Measurements from ENCODE around the gene TMUB1.

GRCh38 chr7:151065516-151065915 lies 17.8 kb downstream of the TMUB1 start:
- TF ChIP-seq, protein P1, sequence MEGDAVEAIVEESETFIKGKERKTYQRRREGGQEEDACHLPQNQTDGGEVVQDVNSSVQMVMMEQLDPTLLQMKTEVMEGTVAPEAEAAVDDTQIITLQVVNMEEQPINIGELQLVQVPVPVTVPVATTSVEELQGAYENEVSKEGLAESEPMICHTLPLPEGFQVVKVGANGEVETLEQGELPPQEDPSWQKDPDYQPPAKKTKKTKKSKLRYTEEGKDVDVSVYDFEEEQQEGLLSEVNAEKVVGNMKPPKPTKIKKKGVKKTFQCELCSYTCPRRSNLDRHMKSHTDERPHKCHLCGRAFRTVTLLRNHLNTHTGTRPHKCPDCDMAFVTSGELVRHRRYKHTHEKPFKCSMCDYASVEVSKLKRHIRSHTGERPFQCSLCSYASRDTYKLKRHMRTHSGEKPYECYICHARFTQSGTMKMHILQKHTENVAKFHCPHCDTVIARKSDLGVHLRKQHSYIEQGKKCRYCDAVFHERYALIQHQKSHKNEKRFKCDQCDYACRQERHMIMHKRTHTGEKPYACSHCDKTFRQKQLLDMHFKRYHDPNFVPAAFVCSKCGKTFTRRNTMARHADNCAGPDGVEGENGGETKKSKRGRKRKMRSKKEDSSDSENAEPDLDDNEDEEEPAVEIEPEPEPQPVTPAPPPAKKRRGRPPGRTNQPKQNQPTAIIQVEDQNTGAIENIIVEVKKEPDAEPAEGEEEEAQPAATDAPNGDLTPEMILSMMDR (IDR thresholded peaks at IDR 0.05; ENCODE audit: extremely low read depth in 1 of 2, insufficient read depth in 1 of 2, low read depth in 1 of 2, low read length in 2 of 2) = no peak
- TF ChIP-seq POLR2A (IDR thresholded peaks at IDR 0.05; ENCODE audit: low read depth, low read length) (no peak), EZH2 (IDR thresholded peaks at IDR 0.05; ENCODE audit: borderline replicate concordance, low read depth, low read length, severe bottlenecking) (no peak), MYC (IDR thresholded peaks at IDR 0.05; ENCODE audit: low read depth, low read length) (no peak), FOS (IDR thresholded peaks at IDR 0.05; ENCODE audit: borderline replicate concordance, insufficient read depth, low read length) (no peak), POLR2AphosphoS5 (IDR thresholded peaks at IDR 0.05; ENCODE audit: insufficient read depth, low read depth, low read length) (no peak), JUN (IDR thresholded peaks at IDR 0.05; ENCODE audit: borderline replicate concordance, insufficient read depth, insufficient read length, low read depth) (no peak)
- TF ChIP-seq, protein P2, sequence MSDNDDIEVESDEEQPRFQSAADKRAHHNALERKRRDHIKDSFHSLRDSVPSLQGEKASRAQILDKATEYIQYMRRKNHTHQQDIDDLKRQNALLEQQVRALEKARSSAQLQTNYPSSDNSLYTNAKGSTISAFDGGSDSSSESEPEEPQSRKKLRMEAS (IDR thresholded peaks at IDR 0.05; ENCODE audit: insufficient read depth, insufficient read length) = no peak

All from endothelial cell of umbilical vein (primary cell).